SK-N-MC (cell line): ENCODE data around the gene EEF2.

Experiments
- DNase-seq: peaks from one replicate; pipeline ENCODE4 v3.0.0-alpha.2; 2011; ENCODE audit warnings: low read depth, low spot score
- H3K27ac ChIP-seq: fragments of 200-600 bp; sonication (generic); 2 replicates; pipeline ENCODE4 v1.5.1; 2016; ENCODE audit warnings: mixed run types
- H3K36me3 ChIP-seq: fragments of 200-600 bp; sonication (generic); 2 replicates; pipeline ENCODE4 v1.6.1; 2017; ENCODE audit warnings: antibody characterized with exemption, low read length, mixed read lengths; ENCODE audit not compliant: insufficient read depth
- H3K4me3 ChIP-seq: fragments of 200-600 bp; sonication (generic); 2 replicates; pipeline ENCODE4 v1.5.1; 2016
- H3K9ac ChIP-seq: fragments of 200-600 bp; sonication (generic); 2 replicates; pipeline ENCODE4 v1.8.0; 2017; ENCODE audit warnings: mixed run types, mixed read lengths; ENCODE audit not compliant: insufficient read length
- H3K9me3 ChIP-seq: fragments of 200-600 bp; sonication (generic); 2 replicates; pipeline ENCODE4 v1.6.1; 2017; ENCODE audit warnings: low read depth, mild to moderate bottlenecking, antibody characterized with exemption, low read length, moderate library complexity, mixed read lengths
- EZH2 ChIP-seq: fragments of 200-600 bp; sonication (generic); IDR thresholded peaks from one replicate; pipeline ENCODE4 v1.6.1; 2017; ENCODE audit warnings: antibody characterized with exemption
- FOXP2 ChIP-seq: optimal IDR thresholded peaks from 2 replicates; pipeline ENCODE3; 2011; ENCODE audit warnings: mild to moderate bottlenecking, moderate library complexity; ENCODE audit not compliant: insufficient read depth; ENCODE audit errors: extremely low read length, control extremely low read depth
- POLR2AphosphoS5 ChIP-seq: IDR thresholded peaks from 2 replicates; pipeline ENCODE4 v1.6.1; 2012; ENCODE audit warnings: mild to moderate bottlenecking, low read depth, low read length, borderline replicate concordance

The EEF2 gene

DNA sequence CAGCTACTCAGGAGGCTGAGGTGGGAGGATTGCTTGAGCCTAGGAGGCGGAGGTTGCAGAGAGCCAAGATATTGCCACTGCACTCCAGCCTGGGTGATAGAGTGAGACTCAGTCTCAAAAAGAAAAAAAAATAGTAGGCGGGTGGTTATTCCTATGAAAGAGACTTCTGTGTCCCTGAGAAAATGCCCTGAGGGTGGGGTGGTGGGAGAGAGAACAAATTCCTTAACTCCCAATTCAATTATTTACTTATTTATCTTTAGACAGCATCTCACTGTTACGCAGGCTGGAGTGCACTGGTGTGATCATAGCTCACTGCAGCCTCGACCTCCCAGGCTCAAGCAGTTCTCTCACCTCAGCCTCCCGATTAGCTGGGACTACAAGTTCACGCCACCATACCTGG lies 10.3 kb upstream of the EEF2 start:
- Histone ChIP-seq H3K27ac (no peak overlapping the region), H3K9me3 (no peaks in the 10 kb centered on the region), H3K36me3 (no peaks in the 10 kb centered on the region), H3K9ac (no peak overlapping the region), H3K4me3 (no peak overlapping the region)
- TF ChIP-seq FOXP2 (no peak), EZH2 (no peak), POLR2AphosphoS5 (no peak)
- no peak for DNase-seq

DNA sequence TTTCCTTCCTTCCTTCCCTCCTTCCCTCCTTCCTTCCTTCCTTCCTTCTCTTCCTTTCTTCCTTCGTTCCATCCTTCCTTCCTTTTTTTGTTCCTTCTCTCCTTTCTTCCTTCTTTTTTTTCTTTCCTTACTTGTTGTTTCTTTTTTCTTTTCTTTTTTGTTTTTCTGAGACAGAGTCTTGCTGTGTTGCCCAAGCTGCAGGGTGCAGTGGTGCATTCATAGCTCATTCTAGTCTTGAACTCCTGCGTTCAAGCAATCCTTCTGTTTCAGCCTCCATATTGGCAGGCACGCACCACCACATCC lies 5.5 kb upstream of the EEF2 start:
- TF ChIP-seq EZH2 (no peak), FOXP2 (no peak), POLR2AphosphoS5 (no peak)
- H3K9me3 ChIP-seq, result no peaks in the 10 kb centered on the region
- no peak overlapping the region for H3K9ac ChIP-seq
- H3K36me3 ChIP-seq, result no peaks in the 10 kb centered on the region
- H3K4me3 ChIP-seq, result no peak overlapping the region
- DNase-seq, result no peak
- H3K27ac ChIP-seq, result no peak overlapping the region

DNA sequence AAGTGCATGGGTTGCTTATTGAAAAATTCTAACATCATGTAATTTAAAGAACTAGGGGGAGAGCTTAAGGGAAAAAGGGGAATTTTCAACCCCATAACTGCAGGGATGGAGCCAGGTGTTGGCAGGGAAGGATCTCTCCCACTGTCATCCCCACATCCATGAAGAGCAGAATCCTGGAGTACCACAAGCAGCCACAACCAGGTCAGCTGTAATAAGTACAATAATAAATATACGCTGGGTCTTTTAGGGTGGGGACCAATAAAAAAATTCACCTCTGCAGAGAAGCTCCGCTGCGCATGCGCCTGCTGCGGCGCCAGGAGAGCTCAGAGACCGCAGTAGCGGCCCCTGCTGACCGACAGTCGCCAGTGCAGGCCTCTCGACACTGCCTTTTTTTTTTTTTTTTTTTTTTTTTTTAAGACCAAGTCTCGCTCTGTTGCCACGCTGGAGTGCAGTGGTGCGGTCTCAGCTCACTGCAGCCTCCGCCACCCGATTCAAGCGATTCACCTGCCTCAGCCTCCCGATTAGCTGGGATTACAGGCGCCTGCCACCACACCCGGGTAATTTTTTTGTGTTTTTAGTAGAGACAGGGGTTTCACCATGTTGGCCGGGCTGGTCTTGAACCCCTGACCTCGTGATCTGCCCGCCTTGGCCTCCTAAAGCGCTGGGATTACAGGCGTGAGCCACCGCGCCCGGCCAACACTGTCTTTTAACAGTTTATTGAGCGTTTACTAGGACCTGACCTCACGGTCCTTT lies 2.5 kb upstream of the EEF2 start:
- peaks cover 22% of the 10 kb centered on the region for H3K36me3 ChIP-seq
- no peaks in the 10 kb centered on the region for H3K9me3 ChIP-seq
- H3K27ac ChIP-seq, result peak overlapping the region; percentile 96; the same call in 1 of the 2 replicates
- peak overlapping the region; percentile 90 for H3K4me3 ChIP-seq
- TF ChIP-seq POLR2AphosphoS5 (no peak), FOXP2 (no peak), EZH2 (no peak)
- no peak overlapping the region for H3K9ac ChIP-seq
- DNase-seq, result peak; percentile 59

DNA sequence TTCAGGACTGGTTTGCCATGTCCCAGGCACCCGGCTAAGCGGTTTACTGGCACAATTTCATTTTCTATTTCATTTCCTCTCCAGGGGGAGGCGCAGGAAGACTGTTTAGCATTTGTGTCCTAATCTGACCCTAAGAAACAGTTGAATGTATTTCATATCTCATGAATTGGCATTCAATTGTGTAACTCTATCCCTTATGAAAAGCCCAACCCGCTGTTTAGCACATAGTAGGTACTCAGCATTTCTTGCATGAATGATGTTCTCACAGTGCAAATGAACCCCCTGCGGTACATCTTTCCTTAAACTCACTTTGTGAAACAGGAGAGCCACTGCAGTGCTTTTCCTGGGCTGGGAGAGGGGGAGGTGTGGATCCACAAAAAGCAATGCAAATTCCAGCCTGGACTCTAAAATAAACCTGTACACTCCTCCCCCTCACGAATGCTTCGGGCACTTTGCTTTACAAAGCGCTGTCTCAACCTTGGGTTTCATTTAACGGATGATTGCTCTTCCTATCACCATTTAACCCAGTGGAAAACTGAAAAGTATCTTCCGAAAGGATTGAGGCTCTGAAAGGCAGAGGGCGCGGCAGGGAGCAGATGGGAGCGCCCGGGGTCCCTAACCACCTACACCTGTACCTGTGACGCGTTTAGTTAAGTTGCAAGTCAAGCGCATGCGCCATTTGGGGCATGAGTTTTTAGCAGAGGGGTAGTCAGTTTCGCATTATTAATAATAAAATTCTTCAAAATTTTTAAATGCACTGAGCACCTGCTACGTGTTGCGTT lies 1.2 kb upstream of the EEF2 start:
- peak; percentile 52 for TF ChIP-seq FOXP2
- TF ChIP-seq EZH2, result no peak
- peak overlapping the region; percentile 96 for H3K27ac ChIP-seq
- no peaks in the 10 kb centered on the region for H3K9me3 ChIP-seq
- H3K9ac ChIP-seq, result peak overlapping the region; percentile 83
- DNase-seq, result peak; percentile 79
- peak overlapping the region; percentile 90 for H3K4me3 ChIP-seq
- H3K36me3 ChIP-seq, result peaks cover 36% of the 10 kb centered on the region

DNA sequence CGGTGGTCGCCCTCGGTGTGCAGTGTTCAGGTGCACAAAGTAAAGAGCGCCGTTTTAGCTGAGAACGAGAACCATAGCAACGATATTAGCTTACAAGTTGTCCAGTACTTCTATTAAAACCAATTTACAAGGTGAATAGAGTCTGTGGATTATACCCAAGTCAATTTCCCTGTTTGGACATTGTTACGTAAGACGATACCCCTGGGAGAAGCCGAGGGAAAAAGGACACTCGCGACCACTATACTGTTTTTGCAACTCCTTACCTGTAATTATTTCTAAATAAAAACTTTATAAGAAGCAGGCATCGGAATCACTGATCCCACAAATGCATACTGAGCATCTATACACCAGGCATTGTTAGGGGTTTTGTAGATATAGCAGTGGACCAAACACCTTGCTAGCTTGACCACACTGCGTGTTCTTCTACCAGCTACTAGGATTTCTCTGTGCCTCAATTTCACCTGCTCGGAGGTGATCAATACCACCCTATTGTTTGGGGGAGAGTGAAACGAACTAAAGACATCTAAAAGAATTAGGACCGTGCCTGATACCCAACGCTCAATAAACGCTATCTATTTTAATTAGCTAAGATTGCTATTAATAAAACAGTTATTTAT lies 488 bp upstream of the EEF2 start:
- H3K36me3 ChIP-seq, result peaks cover 43% of the 10 kb centered on the region
- TF ChIP-seq FOXP2 (no peak), EZH2 (no peak), POLR2AphosphoS5 (no peak)
- peak overlapping the region; percentile 83 for H3K9ac ChIP-seq
- peak overlapping the region; percentile 90 for H3K4me3 ChIP-seq
- DNase-seq, result no peak
- H3K9me3 ChIP-seq, result no peaks in the 10 kb centered on the region
- peak overlapping the region; percentile 96 for H3K27ac ChIP-seq

DNA sequence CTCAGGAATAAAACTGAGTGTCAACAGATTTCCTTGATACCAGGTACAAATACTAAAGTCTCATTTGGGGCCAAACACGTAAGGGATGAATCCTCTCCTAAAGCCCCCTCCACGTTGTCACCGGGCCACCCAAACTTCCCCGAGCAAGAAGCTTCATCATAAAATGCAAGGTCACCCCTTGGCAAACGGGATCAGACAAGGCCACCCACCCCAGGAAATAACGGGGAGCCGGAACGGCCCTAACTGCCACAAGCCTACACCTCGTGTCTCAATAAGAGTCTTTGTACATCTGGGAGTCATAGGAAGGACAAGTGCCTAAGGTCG lies 717 bp downstream of the EEF2 start:
- Histone ChIP-seq H3K9ac (peak overlapping the region; percentile 99), H3K4me3 (peak overlapping the region; percentile 90), H3K36me3 (peaks cover 55% of the 10 kb centered on the region), H3K27ac (peak overlapping the region; percentile 95), H3K9me3 (no peaks in the 10 kb centered on the region)
- TF ChIP-seq POLR2AphosphoS5, result no peak
- no peak for TF ChIP-seq FOXP2
- TF ChIP-seq EZH2, result no peak
- DNase-seq, result no peak

DNA sequence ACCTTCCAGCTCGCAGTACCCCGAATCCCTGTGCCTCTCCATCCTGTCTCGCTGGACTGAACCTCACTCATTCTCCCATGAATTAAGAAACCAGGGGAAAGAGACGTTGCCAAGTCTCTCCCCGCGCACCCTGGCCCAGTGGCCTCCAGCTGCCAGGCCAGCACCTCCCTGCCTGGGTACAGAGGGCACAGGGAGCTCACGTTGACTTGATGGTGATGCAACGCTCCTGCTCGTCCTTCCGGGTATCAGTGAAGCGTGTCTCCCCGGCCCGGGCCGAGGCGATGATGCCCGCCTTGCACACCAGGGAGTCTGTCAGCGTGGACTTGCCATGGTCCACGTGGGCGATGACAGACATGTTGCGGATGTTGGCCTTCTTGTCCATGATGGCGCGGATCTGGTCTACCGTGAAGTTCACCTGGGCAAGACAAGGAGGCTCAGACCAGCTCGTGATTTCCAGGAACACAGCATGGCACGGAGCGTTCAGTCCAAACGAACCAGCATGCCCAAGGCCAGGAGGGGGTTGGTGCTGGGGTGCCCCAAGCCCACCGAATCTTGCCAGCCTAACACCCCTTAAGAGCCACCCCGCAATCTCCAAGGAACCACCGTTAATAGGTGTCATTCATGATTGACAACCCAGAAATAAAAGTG lies 1.2 kb downstream of the EEF2 start:
- Histone ChIP-seq H3K9me3 (no peaks in the 10 kb centered on the region), H3K4me3 (peak overlapping the region; percentile 90), H3K27ac (peak overlapping the region; percentile 95), H3K36me3 (peaks cover 60% of the 10 kb centered on the region), H3K9ac (peak overlapping the region; percentile 99)
- no peak for DNase-seq
- TF ChIP-seq EZH2, result no peak
- TF ChIP-seq FOXP2, result no peak
- no peak for TF ChIP-seq POLR2AphosphoS5

DNA sequence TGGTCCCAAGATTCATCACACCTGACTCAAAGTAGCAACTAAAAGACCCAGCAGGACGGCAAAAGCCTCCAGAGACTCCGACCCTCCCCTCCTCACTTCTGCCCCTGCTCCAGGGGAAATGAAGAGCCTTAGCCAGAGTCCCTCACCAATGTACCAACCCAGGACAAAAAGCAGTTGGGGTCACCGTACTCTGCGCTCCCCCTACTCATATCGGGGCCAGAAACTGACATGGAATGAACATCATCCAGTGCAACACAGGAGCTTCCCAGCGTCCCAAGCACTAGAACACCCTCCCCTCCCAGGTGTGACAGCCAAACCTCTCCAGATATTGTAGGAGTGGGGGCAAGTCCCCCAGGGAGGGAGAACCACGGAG lies 1.7 kb downstream of the EEF2 start:
- Histone ChIP-seq H3K36me3 (peaks cover 63% of the 10 kb centered on the region), H3K9ac (peak overlapping the region; percentile 99), H3K27ac (peak overlapping the region; percentile 95), H3K4me3 (peak overlapping the region; percentile 90), H3K9me3 (no peaks in the 10 kb centered on the region)
- no peak for DNase-seq
- TF ChIP-seq EZH2 (no peak), POLR2AphosphoS5 (no peak), FOXP2 (no peak)
